Immature natural killer cell (primary cell): ENCODE results near the gene MUC22. TPM values are rescaled to one million over a fixed set of nuclear protein-coding genes. Genes with fewer than 3 reads are reported as not detected.
"Not testable (repeated sequence)": the region's sequence is repeated elsewhere in the genome, so short reads cannot be mapped to it uniquely, and the experiment has no call there.

Source experiments
- DNase-seq, 3 donors: peaks; one replicate each; pipeline ENCODE4 v3.0.0; 2022; ENCODE audit warnings: mixed read lengths in 1 of 3
- H3K27ac Mint-ChIP-seq, 6 donors: one replicate each; pipeline ENCODE4 v1.8.0; 2020; ENCODE audit warnings: mixed read lengths in 6 of 6, mild to moderate bottlenecking in 5 of 6, inconsistent platforms in 4 of 6, moderate library complexity in 3 of 6
- H3K27me3 Mint-ChIP-seq, 3 donors: one replicate each; pipeline ENCODE4 v1.8.0; 2020 to 2021; ENCODE audit warnings: low read depth in 3 of 3, mild to moderate bottlenecking in 3 of 3, mixed read lengths in 3 of 3, moderate library complexity in 3 of 3, inconsistent platforms in 1 of 3
- H3K36me3 Mint-ChIP-seq, 3 donors: one replicate each; pipeline ENCODE4 v1.8.0; 2020; ENCODE audit warnings: mixed read lengths in 3 of 3, inconsistent platforms in 2 of 3, mild to moderate bottlenecking in 2 of 3
- H3K4me1 Mint-ChIP-seq, 2 donors: one replicate each; pipeline ENCODE4 v1.8.0; 2020; ENCODE audit warnings: inconsistent platforms in 2 of 2, mild to moderate bottlenecking in 2 of 2, mixed read lengths in 2 of 2, moderate library complexity in 1 of 2
- H3K4me3 Mint-ChIP-seq, 5 donors: one replicate each; pipeline ENCODE4 v1.8.0; 2020; ENCODE audit warnings: mild to moderate bottlenecking in 5 of 5, mixed read lengths in 5 of 5, inconsistent platforms in 3 of 5, moderate library complexity in 3 of 5
- H3K9me3 Mint-ChIP-seq, 6 donors: one replicate each; pipeline ENCODE4 v1.8.0; 2020; ENCODE audit warnings: mild to moderate bottlenecking in 6 of 6, mixed read lengths in 6 of 6, inconsistent platforms in 4 of 6, moderate library complexity in 3 of 6
- polyA plus RNA-seq, 3 donors: library from polyadenylated mRNA; unstranded; fragments of 300-500 nt; fragmentation: Illumina TruSeq; gene quantifications; one replicate each; pipeline ENCODE4 v1.2.3, GENCODE V29; 2021

Gene MUC22
- polyA plus RNA-seq, 3 donors from 2014 or later, result not detected

DNA sequence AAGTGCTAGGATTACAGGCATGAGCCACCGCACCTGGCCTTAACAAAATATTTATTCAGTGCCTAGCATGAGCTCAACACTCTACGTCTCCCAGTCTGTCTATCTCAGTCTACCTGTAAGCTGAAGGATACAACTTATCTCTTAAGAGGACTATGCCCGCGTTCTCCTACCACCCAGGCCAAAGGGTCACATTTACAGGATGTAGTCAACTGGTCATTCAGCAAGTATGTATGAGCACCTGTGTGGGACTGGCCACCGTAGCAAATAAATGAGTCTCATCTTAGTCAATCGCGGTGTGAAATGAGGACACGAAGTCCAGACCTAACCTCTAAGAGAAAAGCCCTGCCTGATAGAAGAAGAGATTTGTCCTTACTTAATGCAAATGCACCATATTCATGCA lies 49.9 kb downstream of the MUC22 start:
- H3K4me1 Mint-ChIP-seq, result no peaks in the 10 kb centered on the region
- no peak overlapping the region for H3K4me3 Mint-ChIP-seq
- no peak for DNase-seq
- peaks cover 3 to 16% (median 4%) of the 10 kb centered on the region in 3 donors for H3K27me3 Mint-ChIP-seq
- H3K9me3 Mint-ChIP-seq, result no peaks in the 10 kb centered on the region
- H3K27ac Mint-ChIP-seq, result no peak overlapping the region
- no peaks in the 10 kb centered on the region for H3K36me3 Mint-ChIP-seq

GRCh38 chr6:31063906-31064435 lies 53.7 kb downstream of the MUC22 start:
- peaks cover 0 to 10% (median 4%) of the 10 kb centered on the region in 3 donors for H3K27me3 Mint-ChIP-seq
- no peaks in the 10 kb centered on the region for H3K4me1 Mint-ChIP-seq
- no peak for DNase-seq
- H3K27ac Mint-ChIP-seq, result no peak overlapping the region
- H3K4me3 Mint-ChIP-seq, result no peak overlapping the region
- H3K9me3 Mint-ChIP-seq, result no peaks in the 10 kb centered on the region
- H3K36me3 Mint-ChIP-seq, result no peaks in the 10 kb centered on the region

DNA sequence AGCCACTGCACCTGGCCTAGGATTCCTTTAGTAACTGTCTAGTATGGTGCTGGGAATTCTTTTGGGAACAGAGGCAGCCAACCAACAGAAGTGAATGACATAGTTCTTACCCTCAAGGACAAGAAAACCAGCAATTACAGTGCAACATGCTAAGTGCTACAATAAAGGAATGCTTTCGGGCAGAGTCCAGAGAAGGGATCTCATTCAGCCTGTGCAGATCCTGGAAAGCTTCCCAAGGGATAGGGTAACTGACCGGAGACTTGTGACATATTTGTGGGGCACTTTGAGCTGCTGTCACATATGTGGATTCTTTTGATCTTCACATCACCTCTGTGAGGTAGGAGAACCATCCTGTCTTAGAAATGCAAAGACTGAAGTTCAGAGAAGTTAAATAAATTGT lies 55.3 kb downstream of the MUC22 start:
- Mint-ChIP-seq H3K27ac (no peak overlapping the region), H3K36me3 (no peaks in the 10 kb centered on the region), H3K4me1 (no peaks in the 10 kb centered on the region), H3K9me3 (no peaks in the 10 kb centered on the region), H3K4me3 (no peak overlapping the region), H3K27me3 (peaks cover 0 to 7% (median 2%) of the 10 kb centered on the region in 3 donors)
- DNase-seq, result no peak

DNA sequence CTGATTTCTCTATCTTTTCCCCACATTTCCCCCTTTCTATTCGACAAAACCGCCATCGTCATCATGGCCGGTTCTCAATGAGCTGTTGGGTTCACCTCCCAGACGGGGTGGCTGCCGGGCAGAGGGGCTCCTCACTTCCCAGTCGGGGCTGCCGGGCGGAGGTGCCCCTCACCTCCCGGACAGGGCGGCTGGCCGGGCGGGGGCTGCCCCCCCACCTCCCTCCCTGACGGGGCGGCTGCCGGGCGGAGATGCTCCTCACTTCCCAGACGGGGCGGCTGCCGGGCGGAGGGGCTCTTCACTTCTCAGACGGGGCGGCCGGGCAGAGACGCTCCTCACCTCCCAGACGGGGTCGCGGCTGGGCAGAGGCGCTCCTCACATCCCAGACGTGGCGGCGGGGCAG lies 56.8 kb downstream of the MUC22 start:
- H3K27ac Mint-ChIP-seq, H3K4me1 Mint-ChIP-seq, H3K4me3 Mint-ChIP-seq, H3K36me3 Mint-ChIP-seq, DNase-seq, H3K9me3 Mint-ChIP-seq: not testable (repeated sequence)
- H3K27me3 Mint-ChIP-seq, result peaks cover 0 to 11% (median 2%) of the 10 kb centered on the region in 3 donors

GRCh38 chr6:31067891-31068668 lies 57.8 kb downstream of the MUC22 start:
- H3K4me1 Mint-ChIP-seq, DNase-seq, H3K36me3 Mint-ChIP-seq, H3K9me3 Mint-ChIP-seq, H3K4me3 Mint-ChIP-seq, H3K27ac Mint-ChIP-seq: not testable (repeated sequence)
- peaks cover 0 to 11% (median 2%) of the 10 kb centered on the region in 3 donors for H3K27me3 Mint-ChIP-seq

DNA sequence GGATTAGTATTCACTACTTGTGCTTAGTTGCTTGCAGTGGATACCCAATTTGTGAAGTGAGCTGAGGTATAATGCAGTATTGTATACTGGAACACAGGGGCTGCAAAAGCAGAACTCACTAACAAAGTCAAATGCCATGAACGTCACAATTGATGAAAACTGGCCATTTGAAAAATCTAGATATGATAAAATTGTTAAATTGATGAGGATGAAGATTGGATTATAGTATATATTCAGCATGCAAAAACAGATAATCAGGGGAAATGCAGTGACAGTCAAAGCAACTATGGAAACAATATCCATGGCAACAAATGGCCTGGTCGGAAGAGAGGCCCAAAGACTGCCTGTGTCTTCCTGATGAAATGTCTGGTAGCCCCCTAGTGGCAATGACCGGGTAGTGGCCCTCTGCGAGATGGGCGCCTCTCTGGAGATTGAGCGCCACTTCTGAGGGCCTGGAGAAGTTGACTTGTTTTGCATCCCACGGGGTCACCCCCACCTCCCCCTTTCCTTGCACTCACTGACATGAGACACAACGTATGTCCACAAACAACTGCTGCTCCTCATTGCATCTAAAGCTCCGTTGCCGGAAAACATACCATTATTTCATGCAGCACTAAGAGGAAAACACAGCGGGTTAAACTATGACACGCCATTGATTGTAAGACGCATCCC lies 58.5 kb downstream of the MUC22 start:
- no peak overlapping the region for H3K27ac Mint-ChIP-seq
- H3K4me1 Mint-ChIP-seq, result no peaks in the 10 kb centered on the region

GRCh38 chr6:31070711-31071197 lies 60.5 kb downstream of the MUC22 start:
- no peak overlapping the region for H3K27ac Mint-ChIP-seq
- no peaks in the 10 kb centered on the region for H3K36me3 Mint-ChIP-seq

More for the DNA sequence above, 58.5 kb downstream of the MUC22 start:
- Mint-ChIP-seq H3K9me3 (no peaks in the 10 kb centered on the region), H3K4me3 (no peak overlapping the region), H3K36me3 (no peaks in the 10 kb centered on the region), H3K27me3 (peaks cover 0 to 11% (median 2%) of the 10 kb centered on the region in 3 donors)
- peak; percentile 39 to 62 (median 52) for DNase-seq

DNA sequence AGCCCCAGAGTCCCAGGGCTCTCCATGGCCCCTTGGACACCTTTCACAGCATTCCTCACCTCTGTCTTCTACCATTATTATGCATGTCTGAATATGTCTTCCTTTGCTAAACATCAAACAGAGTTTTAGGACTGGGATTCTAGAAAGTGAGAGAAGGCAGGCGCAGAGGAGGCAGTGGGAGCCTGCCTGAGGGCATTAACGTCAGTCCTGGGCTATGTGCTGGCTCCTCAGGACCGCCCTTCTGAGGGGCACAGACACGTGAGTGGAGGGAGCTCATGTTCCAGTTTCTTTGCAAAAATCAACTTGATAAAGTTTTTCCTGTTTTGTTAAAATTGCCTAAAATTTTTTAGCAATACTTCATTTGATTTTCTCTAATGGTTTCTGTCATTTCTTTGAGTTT lies 64.1 kb downstream of the MUC22 start:
- Mint-ChIP-seq H3K4me1 (peaks cover 3% of the 10 kb centered on the region in 2 donors), H3K4me3 (no peak overlapping the region), H3K27me3 (peaks cover 2 to 4% (median 2%) of the 10 kb centered on the region in 3 donors), H3K27ac (no peak overlapping the region), H3K36me3 (no peaks in the 10 kb centered on the region), H3K9me3 (no peaks in the 10 kb centered on the region)
- DNase-seq, result no peak

More at GRCh38 chr6:31070711-31071197, 60.5 kb downstream of the MUC22 start:
- H3K4me1 Mint-ChIP-seq, result no peaks in the 10 kb centered on the region
- peaks cover 0 to 6% (median 0%) of the 10 kb centered on the region in 3 donors for H3K27me3 Mint-ChIP-seq
- no peaks in the 10 kb centered on the region for H3K9me3 Mint-ChIP-seq
- no peak overlapping the region for H3K4me3 Mint-ChIP-seq
- no peak for DNase-seq

DNA sequence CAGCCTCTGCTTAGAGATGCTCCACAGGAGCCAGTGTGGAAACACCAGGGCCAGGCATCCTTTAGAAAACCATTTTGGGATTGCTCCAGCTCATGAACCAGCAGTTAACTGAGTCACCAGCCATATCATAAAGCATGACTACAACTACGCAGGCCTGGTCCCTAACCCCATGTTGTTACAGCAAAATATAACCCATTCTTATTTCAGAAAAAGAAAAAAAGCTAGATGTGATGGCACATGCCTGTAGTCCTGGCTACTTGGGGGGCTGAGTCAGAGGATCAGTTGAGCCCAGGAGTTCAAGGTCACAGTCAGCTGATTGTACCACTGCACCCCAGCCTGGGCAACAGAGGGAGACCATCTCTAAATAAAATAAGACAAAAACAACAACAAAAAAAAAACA lies 65.3 kb downstream of the MUC22 start:
- Mint-ChIP-seq H3K27ac (no peak overlapping the region), H3K27me3 (peaks cover 2 to 7% (median 6%) of the 10 kb centered on the region in 3 donors), H3K9me3 (no peaks in the 10 kb centered on the region), H3K4me3 (no peak overlapping the region), H3K36me3 (no peaks in the 10 kb centered on the region), H3K4me1 (peaks cover 8 to 10% of the 10 kb centered on the region in 2 donors)
- DNase-seq, result no peak

DNA sequence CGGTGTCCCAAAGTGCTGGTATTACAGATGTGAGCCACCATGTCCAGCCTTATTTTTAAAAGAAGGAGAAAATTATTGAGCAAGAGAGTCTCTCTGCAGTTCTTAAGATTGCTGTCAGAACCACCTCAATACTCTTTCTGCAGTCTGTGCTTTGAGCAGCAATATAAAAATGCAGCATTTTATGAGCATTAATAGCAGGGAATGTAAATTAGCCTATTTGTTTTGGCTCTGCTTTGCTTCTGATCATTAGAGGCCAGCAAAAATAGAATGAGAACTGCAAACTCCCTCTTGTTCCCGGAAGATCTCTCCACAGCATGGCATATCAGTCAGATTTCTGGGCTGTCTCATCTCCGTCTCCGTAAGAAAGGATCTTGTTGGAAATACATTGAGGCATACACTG lies 66.3 kb downstream of the MUC22 start:
- no peak overlapping the region for H3K27ac Mint-ChIP-seq
- no peak for DNase-seq
- H3K27me3 Mint-ChIP-seq, result peaks cover 2 to 9% (median 2%) of the 10 kb centered on the region in 3 donors
- H3K9me3 Mint-ChIP-seq, result no peaks in the 10 kb centered on the region
- H3K36me3 Mint-ChIP-seq, result no peaks in the 10 kb centered on the region
- peaks cover 8 to 10% of the 10 kb centered on the region in 2 donors for H3K4me1 Mint-ChIP-seq
- no peak overlapping the region for H3K4me3 Mint-ChIP-seq

- Mint-ChIP-seq H3K27ac (no peak overlapping the region), H3K27me3 (peaks cover 2 to 11% (median 4%) of the 10 kb centered on the region in 3 donors), H3K9me3 (no peaks in the 10 kb centered on the region), H3K36me3 (no peaks in the 10 kb centered on the region), H3K4me1 (peaks cover 8 to 10% of the 10 kb centered on the region in 2 donors), H3K4me3 (peak overlapping the region; percentile 12 to 74 (median 59))
- DNase-seq, result peak; percentile 31 to 60 (median 41)
Observed at GRCh38 chr6:31079656-31080261, 69.5 kb downstream of the MUC22 start.

- Mint-ChIP-seq H3K4me3 (no peak overlapping the region), H3K27ac (no peak overlapping the region), H3K36me3 (no peaks in the 10 kb centered on the region), H3K9me3 (no peaks in the 10 kb centered on the region), H3K27me3 (peaks cover 2 to 11% (median 7%) of the 10 kb centered on the region in 3 donors), H3K4me1 (peaks cover 8 to 10% of the 10 kb centered on the region in 2 donors)
- no peak for DNase-seq
Observed at GRCh38 chr6:31081872-31082271, 71.6 kb downstream of the MUC22 start.

- peaks cover 0 to 13% (median 9%) of the 10 kb centered on the region in 3 donors for H3K27me3 Mint-ChIP-seq
Observed at GRCh38 chr6:31083742-31084354, 73.6 kb downstream of the MUC22 start.

More at GRCh38 chr6:31083742-31084354, 73.6 kb downstream of the MUC22 start:
- no peak overlapping the region for H3K4me3 Mint-ChIP-seq
- no peak for DNase-seq
- H3K27ac Mint-ChIP-seq, result peak overlapping the region in 1 of 6 donors; percentile 45
- H3K4me1 Mint-ChIP-seq, result peaks cover 8 to 16% of the 10 kb centered on the region in 2 donors
- no peaks in the 10 kb centered on the region for H3K9me3 Mint-ChIP-seq
- H3K36me3 Mint-ChIP-seq, result no peaks in the 10 kb centered on the region
